GOT3 (cell line): ENCODE data around the gene ABHD12.
"Not testable (repeated sequence)": the region's sequence is repeated elsewhere in the genome, so short reads cannot be mapped to it uniquely, and the experiment has no call there.

Experiments used
- DNase-seq: peaks from one replicate; lab custom pipeline; 2025; ENCODE audit warnings: mixed read lengths; lab: John Stamatoyannopoulos, UW

Gene ABHD12

DNA sequence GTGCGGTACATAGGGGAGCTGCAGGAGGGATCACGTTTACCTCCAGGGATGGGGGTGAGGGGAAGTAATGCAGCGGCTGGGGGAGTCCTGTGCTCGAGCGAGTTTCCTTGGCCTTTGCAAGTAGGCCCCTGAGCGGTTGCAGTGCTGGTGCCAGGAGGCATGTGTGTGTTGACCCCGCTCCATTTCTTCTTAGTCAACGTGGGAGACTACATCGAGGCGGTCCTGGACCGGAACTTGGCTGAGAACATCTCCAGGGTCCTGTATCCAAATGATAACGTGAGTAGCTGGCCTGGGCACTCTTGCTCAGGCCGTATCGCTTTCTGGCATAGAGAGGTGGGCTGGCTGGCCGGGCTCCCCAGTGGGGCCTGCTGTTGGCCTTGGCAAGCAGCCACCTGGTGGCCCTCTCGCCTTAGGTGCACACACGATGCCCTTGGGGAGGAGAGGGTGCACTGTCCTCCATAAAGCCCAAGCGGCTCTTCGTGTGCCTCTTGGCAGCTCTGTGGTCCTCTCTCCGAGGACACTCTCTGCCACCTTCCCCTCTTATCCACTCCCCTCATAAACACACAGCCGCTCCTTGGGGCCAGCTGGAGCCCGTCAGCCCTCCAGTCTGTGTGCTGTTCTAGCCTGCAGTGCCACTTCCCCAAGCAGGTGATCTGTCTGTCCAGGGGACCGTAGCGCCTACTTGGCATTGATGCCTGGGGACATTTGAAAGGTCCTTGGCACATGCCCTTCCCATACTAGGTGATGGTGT lies 113.4 kb downstream of the ABHD12 start:
- no peak for DNase-seq

DNA sequence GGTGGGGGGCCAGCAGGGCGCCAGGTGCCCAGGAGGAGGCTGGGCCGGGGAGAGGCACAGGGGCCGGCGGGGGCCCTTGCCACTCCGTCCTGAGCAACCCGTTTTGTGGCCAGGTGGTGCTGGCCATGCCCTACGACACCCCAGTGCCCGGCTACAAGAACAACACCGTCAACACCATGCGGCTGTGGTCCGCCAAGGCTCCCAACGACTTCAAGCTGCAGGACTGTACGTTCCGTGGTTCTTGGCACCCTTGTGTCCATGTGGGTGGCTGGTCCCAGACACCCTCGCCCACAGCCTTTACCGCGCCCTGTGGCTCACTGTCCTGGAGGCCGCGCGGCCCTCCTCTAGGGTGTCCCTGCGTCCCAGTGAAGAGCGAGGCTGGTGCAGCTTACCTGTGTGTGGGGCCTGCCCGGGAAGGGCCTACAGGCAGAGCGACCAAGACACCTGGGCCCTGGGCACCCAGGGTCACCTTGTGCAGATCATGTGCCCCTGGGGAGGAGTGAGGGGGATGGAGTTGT lies 114.0 kb downstream of the ABHD12 start:
- DNase-seq: no peak

DNA sequence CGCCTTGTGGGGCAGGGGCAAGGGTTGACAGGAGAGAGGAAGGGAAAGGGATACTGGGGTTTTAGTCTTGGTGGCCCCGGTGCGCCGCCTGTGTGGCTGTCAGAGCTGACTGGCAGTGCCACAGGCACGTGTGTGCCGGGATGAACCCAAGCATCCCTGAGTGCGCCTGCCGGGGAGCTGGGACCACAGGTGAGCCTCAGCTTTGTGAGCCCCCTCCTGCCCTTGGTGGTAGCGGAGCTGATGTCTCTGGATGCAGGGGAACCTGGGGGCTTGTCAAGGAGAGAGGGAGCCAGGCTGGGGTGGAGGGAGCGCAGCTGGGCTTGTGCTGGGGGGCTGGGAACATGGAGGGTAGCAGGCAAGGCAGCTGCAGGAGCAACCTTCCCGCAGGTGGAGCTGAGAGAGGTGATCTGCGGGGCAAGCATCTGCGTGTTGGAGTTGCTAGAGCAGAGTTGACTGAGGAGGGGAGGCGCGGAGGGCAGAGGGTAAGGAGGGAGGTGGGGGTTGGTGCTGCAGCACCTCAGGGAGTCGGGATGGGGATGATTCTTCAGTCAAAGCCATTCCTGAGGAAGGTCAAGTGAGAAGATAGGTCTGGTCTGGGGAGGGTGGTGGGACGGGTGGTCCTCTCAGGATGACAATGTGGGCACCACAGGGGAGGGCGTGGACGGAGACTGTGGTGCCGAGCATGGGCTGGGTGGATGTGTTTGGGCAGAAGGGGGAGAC lies 114.7 kb downstream of the ABHD12 start:
- no peak for DNase-seq

DNA sequence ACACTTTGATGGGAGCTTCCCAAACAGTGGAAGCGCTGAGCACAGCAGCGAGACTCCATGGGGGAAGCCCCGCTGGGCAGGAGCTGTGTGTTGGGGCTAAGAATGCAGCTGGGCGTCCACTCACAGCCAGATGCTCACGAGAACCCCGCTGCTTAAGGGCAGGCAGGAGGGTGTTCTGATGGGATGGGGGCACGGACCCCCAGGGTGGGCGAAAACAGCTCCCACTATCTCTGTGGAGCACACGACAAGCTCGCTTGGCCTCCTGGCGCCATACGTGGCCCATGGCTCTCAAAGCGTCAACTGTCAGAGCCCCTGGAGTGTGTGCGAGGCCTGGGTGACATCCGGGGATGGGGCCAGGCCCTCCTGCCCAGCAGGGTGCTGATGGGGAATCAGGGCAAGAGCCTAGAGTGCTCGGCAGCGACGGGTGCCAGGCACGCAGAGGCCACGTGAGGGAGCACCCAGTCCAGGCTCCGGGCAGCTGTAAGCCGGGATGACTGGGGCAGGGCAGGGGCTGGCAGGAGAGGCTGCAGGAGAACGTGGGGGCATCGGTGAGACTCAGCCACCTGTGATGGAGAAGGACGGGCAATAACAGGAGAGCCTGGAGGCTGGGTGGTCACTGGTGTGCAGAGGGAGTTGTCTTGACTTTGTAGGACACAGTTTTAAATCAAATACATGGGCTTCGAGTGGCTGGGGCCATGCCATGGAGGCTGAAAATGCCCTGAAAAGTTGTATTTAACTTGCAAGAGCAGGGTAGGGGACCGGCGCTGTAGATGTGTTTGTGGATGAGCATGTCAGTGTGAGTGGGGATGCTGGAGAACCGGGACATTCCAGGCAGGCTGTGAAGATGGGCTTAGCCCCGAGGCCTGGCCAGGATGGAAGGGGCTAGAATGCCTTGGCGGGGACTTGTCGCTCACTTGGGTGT lies 115.5 kb downstream of the ABHD12 start:
- no peak for DNase-seq

DNA sequence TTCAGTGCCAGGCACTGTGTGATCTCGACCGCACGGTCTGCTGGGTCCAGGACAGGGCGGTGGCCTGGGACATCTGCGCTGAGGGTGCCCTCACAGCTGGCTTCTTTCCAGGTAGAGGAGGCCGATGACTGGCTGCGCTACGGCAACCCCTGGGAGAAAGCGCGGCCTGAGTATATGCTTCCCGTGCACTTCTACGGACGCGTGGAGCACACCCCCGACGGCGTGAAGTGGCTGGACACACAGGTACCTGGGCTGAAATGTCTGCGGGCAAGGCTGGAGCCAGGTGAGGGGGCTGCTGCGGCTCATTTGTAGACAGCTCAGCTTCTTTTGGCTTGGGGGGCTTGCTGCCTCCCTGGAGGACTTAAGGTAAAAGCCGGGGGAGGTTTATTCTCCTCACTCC lies 116.2 kb downstream of the ABHD12 start:
- no peak for DNase-seq

DNA sequence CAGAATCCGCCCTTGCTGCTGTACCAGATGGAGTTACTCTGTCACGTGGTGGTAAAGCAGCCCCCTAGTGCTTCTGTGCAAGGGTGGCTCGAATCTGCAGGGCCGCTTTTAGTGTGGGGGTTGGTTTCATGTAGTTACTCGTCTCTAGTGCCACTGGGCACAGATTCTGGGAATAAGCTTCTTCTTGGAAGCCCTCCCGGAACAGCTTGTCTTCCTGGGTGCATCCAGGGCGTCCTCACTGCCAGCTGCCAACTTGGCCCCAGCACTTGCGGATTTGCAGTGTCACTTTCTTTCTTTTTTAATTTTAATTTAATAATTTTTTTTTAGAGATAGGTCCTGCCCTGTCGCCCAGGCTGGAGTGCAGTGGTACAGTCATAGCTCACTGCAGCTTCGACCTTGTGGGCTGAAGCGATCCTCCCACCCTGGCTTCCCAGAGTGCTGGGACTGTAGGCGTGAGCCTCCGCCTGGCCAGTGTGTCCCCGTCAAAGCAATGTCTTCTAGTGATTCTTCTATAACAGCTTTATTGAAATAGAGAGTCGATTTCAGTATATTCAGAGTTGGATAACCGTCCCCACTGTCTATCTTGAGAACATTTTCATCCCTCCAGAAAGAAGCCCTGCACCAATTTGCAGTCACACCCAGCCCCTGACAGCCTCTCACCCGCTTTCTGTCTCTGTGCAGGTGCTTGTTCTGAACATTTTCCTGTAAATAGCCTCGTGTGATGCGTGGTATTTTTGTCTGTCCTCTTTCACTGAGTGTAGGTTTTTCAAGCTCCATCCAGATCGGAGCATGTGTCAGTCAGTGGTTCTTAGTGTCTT lies 116.9 kb downstream of the ABHD12 start:
- no peak for DNase-seq

DNA sequence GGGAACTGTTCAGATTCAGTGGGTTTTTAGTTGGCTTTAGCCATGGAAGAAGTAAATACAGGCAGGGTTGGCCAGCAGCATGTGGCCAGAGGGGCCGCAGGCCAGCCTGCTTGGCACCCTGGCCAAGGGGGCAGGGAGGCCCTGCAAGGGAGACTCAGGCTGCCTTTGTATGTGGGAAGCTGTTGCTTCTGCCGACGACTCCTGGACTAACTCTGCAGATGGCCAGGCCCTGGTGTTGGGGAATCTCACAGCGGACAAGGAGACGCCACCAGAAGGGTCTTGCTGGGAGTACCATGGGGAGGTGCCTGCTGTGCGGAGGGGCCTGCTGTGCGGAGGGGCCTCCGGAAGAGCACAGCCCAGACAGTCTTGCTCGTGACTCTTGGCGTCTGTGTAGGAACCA lies 117.6 kb downstream of the ABHD12 start:
- no peak for DNase-seq

DNA sequence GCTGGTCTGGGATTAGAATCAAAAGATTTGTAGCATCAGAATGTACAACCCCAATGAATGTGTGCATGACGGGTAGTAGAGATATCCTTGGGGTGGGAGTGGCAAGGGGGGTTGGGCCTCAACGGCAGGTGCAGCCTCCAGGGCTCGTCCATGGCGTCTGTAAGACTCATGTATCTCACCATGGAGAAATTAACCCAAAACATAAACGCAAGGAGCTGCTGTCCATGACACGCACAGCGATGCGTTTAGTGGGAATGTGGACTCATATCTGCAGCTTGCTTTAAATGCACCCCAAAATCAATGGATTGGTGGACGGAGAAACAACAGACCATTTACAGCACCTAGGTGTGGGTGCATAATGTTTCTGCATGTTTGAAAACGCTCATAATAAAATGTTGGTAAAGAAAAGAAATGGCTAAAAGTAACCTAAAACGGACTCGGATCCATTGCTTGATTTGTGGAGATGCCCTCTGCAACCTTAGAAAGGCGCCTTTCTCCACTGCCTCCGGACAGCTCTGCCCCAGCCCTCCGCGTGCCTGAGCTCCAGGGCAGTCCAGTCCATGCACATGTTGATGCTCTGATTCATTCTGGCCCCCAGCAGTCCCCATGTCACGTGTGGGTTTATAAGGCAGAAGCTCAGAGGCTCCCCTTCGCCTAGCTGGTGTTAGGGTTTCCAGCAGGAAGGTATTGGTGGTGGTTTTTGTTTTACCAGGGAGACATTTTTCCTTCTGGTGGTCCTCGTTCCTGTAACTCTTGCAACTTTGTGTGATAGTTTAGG lies 118.2 kb downstream of the ABHD12 start:
- DNase-seq: no peak

DNA sequence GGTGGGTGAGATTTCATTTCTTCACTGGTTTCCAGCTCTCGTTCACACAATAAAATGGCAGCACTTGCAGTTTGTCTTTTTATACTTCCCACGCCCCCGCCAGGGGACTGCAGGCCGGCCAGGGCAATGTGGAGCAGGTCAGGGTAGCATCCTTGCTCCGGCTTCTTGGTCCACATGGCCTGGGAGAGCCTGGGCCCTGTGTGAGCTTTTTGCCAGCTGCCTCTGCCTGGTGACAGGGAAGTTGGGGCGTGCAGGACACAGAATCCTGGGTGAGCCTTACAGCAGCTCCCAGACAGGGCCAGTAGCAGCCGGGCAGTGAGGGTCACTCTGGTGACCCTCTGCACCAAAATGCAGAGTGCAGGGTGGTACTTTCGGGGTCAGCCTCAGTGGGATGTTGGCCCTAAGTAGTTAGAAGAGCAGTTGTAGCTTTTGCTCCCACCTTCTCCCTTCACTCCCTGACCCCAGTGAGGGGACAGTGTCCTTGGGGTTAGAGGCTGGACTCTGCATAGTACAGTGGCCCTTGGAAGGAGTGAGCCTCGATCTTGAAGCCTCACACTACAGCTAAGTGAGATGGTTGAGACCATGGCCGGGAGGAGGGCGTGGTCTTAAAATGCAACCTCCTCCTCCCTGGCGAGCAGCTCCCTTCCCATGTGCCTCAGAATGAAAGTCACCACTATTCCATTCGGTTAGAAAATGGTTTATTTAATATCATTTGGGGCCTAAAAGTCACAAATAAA lies 119.0 kb downstream of the ABHD12 start:
- no peak for DNase-seq

DNA sequence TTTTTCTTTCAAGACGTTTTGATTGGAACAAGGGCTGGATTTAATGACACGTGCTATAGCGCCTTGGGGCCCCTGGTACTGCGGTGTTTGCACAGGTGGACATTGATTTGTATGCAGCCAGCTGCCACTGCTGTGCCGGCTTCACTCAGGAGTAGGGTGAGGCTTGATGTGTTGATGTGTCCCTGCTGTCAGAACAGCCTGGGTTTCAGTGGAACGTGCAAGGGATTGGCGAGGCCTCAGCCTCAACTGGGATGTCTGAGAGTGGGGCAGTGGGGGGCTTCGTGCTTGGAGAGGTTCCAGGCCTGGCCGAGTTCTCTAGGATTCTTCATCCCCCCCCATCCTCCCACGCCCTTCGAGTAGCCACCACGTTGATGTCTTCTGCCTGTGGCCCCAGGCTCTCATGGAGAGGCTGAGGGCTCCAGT lies 119.8 kb downstream of the ABHD12 start:
- no peak for DNase-seq

DNA sequence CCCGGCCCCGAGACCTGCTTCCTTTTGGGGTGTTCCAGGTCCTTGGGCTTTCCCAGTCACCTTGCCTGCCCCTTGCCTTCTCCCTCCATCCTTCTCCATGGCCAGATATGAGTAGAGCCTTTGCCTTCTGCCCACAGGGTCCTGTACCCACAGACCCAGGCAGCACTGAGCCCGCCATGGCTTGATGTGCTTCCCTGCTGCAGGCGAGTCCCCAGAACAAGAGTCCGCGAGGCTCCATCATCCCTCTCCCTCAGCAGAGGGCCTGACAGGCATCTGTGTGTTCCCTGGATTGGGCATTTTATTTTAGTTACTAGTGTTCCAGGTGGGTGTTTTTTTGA lies 120.8 kb downstream of the ABHD12 start:
- no peak for DNase-seq

DNA sequence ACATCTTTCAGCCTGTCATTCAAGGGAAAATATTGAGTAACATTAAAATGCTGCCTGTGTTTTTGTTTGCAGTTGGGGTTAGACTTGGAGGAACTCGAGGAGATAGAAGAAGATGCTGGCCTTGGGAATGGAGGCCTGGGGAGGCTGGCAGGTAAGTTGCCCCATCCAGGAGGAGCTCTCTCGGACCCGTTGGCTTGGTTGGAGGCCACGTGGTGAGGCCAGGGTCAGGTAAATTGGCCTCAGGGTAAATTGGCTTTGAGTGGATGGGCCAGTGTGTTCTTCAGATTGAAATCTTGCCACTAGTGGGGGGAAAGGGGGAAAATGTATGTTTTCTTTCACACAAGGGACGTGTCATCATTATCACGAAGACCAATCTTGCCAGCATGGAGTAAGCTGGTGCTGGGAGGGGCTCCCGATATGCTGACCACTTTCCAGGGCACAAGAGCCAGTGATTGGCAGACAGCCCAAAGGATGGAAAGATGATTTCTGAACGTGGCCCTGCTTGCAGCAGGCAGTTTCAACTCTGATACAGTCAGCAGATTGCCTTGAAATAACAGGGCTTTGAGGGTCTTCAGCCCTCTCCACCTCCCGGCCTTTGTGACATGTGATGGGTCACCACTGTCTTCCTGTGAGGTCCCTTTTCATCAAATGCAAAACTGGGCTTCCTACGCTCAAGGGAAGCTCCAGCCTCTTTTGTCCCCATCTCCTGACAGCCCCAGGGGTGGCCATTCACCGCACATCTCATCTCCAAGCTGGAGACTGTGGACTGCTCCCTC lies 121.4 kb downstream of the ABHD12 start:
- DNase-seq: no peak

DNA sequence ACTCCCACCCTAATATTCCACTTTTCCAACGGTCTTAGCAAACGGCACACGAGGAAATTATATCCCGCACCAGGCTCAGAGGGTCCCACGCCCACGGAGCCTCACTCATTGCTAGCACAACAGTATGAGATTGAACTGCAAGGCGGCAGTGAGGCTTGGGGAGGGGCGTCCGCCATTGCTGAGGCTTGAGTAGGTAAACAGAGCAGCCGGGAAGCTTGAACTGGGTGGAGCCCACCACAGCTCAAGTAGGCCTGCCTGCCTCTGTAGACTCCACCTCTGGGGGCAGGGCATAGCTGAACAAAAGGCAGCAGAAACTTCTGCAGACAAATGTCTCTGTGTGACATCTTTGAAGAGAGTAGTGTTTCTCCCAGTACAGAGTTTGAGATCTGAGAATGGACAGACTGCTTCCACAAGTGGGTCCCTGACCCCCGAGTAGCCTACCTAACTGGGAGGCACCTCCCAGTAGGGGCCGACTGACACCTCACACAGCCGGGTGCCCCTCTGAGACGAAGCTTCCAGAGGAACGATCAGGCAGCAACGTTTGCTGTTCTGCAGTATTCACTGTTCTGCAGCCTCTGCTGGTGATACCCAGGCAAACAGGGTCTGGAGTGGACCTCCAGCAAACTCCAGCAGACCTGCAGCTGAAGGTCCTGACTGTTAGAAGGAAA lies 129.7 kb downstream of the ABHD12 start:
- not testable (repeated sequence) for DNase-seq

DNA sequence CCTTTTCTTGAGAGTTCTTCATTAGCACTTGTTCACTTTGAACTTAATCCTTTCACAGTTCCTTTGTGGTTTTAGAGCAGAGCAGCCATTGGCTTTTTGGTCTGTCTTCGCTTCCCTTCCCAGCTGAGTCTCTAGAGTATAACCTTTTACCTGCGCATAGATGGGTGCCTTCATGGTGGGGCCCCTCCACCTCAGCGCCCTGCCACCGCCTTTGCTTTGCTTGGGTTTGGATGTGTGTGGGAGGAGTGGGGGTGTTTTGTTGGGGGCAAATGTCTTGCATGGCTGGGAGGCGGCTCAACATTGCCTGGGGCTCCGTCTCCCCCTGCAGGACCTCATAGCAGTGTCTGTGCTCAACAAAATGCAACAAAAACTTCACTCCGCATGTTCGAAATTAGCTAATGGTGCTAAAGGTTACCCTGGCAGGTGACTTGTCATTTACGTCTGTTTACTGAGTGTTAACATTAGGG lies 130.8 kb downstream of the ABHD12 start:
- no peak for DNase-seq

DNA sequence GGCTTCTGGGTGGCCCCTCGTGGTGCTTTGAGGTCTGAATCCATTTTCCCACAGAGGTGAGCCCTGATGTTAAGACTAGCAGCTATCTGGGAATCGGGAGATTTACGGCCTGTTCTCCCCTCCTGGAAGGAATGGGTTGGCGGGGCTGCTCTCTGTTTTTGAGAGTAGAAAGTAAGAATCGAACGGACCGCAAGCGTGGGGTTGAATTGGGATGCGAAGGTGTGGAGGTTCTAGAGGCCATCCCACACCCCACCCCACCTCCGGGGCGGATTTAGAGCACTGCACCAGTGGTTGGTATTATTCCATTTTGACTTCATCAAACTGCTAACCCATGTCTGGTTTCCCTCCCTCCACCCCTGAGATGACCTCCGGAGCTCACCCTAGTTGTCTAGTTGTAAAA lies 131.3 kb downstream of the ABHD12 start:
- no peak for DNase-seq

DNA sequence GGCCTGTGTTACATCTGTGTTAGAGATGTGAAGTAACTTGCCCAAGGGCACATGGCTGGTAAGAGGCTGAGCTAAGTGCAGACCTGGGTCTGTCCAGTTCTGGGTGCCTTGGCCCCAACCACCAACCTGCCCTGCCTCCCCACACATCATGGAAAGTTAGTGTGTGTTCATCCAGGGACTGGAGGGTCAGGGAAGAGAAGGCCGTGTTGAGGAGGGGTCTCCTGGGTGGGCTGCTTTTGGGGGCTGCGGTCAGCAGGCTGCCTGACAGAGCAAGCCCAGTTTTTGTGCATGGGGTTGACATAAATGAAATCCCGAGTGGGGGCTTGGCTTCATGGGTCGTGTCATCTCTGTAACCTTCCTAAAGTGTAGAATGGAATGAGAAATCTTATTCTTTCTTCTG lies 131.8 kb downstream of the ABHD12 start:
- DNase-seq: no peak

DNA sequence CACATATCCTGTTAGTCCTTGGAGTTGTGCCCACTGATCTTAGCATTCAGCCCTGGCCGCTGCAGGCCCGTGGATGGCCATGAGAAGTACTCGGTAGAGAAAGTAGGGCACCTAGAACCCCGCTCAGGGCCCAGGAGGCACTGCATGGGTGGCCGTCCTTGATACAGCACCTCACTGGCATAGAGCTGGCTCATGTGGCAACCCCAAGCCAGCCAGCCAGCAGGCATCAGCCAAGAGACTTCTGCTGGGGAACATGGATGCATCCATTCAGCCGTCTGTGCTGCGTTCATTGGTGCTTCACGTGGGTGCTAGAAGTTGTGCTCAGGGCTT lies 132.2 kb downstream of the ABHD12 start:
- no peak for DNase-seq

DNA sequence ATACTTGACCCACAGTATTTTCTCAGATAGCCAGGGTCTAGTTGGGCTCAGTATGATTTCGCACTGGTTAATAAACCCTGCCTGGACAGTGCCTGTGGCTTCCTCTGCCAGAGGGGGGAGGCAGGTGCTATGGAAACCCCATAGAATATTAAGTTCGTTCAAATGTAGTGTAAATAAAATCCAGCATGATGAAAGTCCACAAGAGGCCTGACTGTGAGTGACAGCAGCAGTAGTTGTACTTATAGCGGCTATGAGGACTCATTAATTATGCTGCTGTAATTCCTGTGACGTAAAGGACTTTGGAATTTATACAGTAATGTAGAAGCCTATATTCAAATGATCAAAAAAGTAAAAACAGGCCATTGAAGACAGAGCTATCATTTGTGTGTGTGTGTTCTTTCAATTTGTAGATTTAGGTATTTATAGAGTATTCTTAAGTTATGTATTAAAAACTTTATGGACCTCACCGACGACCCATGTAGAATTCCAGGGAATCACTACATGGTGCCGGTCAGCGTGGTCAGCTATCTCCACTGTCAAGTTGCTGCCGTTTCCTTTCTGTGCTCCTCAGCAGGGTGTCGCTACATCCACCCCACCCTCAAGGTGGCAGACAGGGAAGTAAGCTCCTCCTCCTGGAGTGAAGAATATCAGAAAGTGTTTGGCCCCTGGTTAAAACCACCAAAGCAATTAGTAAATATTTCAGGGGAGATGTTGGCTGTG lies 132.7 kb downstream of the ABHD12 start:
- no peak for DNase-seq
